Thyroid gland (tissue), 4 donors: ENCODE data around the gene ZIC5.

Experiments used
- CTCF ChIP-seq, 6 experiments: fragments of 200-600 bp in 3 of 6; fragments of 450-650 bp in 3 of 6; sonication (generic) in 3 of 6; IDR thresholded peaks; one replicate each; pipeline ENCODE4 v1.5.1; 2016 to 2019; ENCODE audit warnings: antibody characterized with exemption in 6 of 6, mild to moderate bottlenecking in 2 of 6, inconsistent platforms in 1 of 6, moderate library complexity in 1 of 6
- POLR2A ChIP-seq, 2 donors: fragments of 450-650 bp; IDR thresholded peaks; one replicate each; pipeline ENCODE4 v1.6.1; 2017; ENCODE audit warnings: antibody characterized with exemption in 2 of 2, mild to moderate bottlenecking in 2 of 2, moderate library complexity in 1 of 2

GRCh38 chr13:99965329-99966000 is 6.1 kb downstream of the ZIC5 start:
- TF ChIP-seq CTCF (IDR thresholded peaks at IDR 0.05) (no peak), POLR2A (IDR thresholded peaks at IDR 0.05) (no peak)
